Sigmoid colon (tissue), 7 donors: Measurements from ENCODE around the gene ZBTB7C. TPM values are rescaled to one million over a fixed set of nuclear protein-coding genes. Genes with fewer than 3 reads are reported as not detected.

Source experiments
- DNase-seq: peaks from one replicate; pipeline ENCODE4 v3.0.0-alpha.2; 2019
- H3K27ac ChIP-seq, 4 donors: fragments of 200-600 bp; sonication (generic); one replicate each; pipeline ENCODE4 v1.5.1; 2016 to 2019; ENCODE audit warnings: mild to moderate bottlenecking in 1 of 4
- H3K27me3 ChIP-seq, 3 donors: fragments of 200-600 bp; sonication (generic); one replicate each; pipeline ENCODE4 v1.5.1; 2019; ENCODE audit warnings: mild to moderate bottlenecking in 1 of 3
- H3K36me3 ChIP-seq, 4 donors: fragments of 200-600 bp; sonication (generic); one replicate each; pipeline ENCODE4 v1.5.1; 2016 to 2019
- H3K4me1 ChIP-seq, 4 donors: fragments of 200-600 bp; sonication (generic); one replicate each; pipeline ENCODE4 v1.5.1; 2017 to 2019
- H3K4me3 ChIP-seq, 4 donors: fragments of 200-600 bp; sonication (generic); one replicate each; pipeline ENCODE4 v1.5.1; 2017 to 2019; ENCODE audit warnings: mild to moderate bottlenecking in 2 of 4, moderate library complexity in 1 of 4
- H3K9me3 ChIP-seq, 4 donors: fragments of 200-600 bp in 3 of 4; sonication (generic) in 3 of 4; one replicate each; pipeline versions ENCODE4 v1.5.1 to v1.6.1; 2013 to 2019
- EP300 ChIP-seq, 4 donors: sonication (generic); formaldehyde crosslinking; IDR thresholded peaks; one replicate each; pipeline ENCODE4 v1.6.1; 2017; ENCODE audit warnings: antibody characterized with exemption in 4 of 4
- POLR2A ChIP-seq, 2 donors: fragments of 450-650 bp; IDR thresholded peaks; one replicate each; pipeline ENCODE4 v1.6.1; 2016; ENCODE audit warnings: antibody characterized with exemption in 2 of 2, mild to moderate bottlenecking in 2 of 2, moderate library complexity in 2 of 2
- POLR2AphosphoS5 ChIP-seq, 4 donors: sonication (generic); formaldehyde crosslinking; IDR thresholded peaks; one replicate each; pipeline ENCODE4 v1.6.1; 2017; ENCODE audit warnings: antibody characterized with exemption in 4 of 4
- WGBS, 2 donors: extraction: QIAGEN DNeasy Blood & Tissue Kit; methylation state at CpG; one replicate each; pipeline ENCODE4 v1.1.7; 2013; 5-methylcytosine and 5-hydroxymethylcytosine counted together
- intact Hi-C: fragments of 100-400 bp; cut with DNase I; formaldehyde crosslinking; loops from one replicate; pipeline ENCODE4 v1.15.1; 2023
- polyA plus RNA-seq, 3 donors: library from polyadenylated mRNA; stranded (reverse); fragments of 200-250 nt; gene quantifications; one replicate each; pipeline ENCODE4 v1.2.3, GENCODE V29; 2013
- total RNA-seq, 4 donors: library from RNA; depleted of rRNA; stranded (reverse); fragments of >200 nt; gene quantifications; one replicate each; pipeline ENCODE4 v1.1.0, GENCODE V29; 2016
- TF ChIP-seq, protein P1 (sequence below), 4 experiments: fragments of 450-650 bp in 3 of 4; fragments of 200-600 bp in 1 of 4; IDR thresholded peaks; one replicate each; pipeline ENCODE4 v1.5.1; 2016 to 2019; ENCODE audit warnings: antibody characterized with exemption in 4 of 4, mild to moderate bottlenecking in 3 of 4, moderate library complexity in 2 of 4
- donor health status: healthy with polysubstance abuse.
- donor health status: Bipolar disorder and iron deficiency.
- donor health status: healthy.

The ZBTB7C gene
- total and polyA plus RNA-seq, 7 donors: 0.41 to 18.6 (median 1.7) TPM

- Histone ChIP-seq H3K9me3 (no peaks in the 10 kb centered on the region), H3K27me3 (peaks cover 0 to 18% (median 11%) of the 10 kb centered on the region in 3 donors), H3K4me1 (peaks cover 0 to 6% (median 0%) of the 10 kb centered on the region in 4 donors), H3K4me3 (no peak overlapping the region), H3K36me3 (no peaks in the 10 kb centered on the region), H3K27ac (no peak overlapping the region)
- no peak for TF ChIP-seq POLR2A (IDR thresholded peaks at IDR 0.05)
- DNase-seq: no peak
- WGBS, 2 donors: 79 to 83% methylated on average over 5 of the region's 5 CpGs
- intact Hi-C loops: no loop called here
Observed at GRCh38 chr18:48394176-48394575, 15.0 kb downstream of the ZBTB7C start.

- no peak for TF ChIP-seq POLR2A (IDR thresholded peaks at IDR 0.05)
- TF ChIP-seq EP300 (IDR thresholded peaks at IDR 0.05): no peak
- Histone ChIP-seq H3K9me3 (no peaks in the 10 kb centered on the region), H3K4me1 (peaks cover 0 to 6% (median 0%) of the 10 kb centered on the region in 4 donors), H3K27me3 (peaks cover 0 to 18% (median 11%) of the 10 kb centered on the region in 3 donors), H3K4me3 (no peak overlapping the region), H3K36me3 (no peaks in the 10 kb centered on the region), H3K27ac (no peak overlapping the region)
- intact Hi-C loops: no loop called here
- no peak for DNase-seq
- 84 to 92% methylated on average over 1 of the region's 1 CpG for WGBS, 2 donors
Observed at GRCh38 chr18:48393776-48394175, 15.4 kb downstream of the ZBTB7C start.

DNA sequence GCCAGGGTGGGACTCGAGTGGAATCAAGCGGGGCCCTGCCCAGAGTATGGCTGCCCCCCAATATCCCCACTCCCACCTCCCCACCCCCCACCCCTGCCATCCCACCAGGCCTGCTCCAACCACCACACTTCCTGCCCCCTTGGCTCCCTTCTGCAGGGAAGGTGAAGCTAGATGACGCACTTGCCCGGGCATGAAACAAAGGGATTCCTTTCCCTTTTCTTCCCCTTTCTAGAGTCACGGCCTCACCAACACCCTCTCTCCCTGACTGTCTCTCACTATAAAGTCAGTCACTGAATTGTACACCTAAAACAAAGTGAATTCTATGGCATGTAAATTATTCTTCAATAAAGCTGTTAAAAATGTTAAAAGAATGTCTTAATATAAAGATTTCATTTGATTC lies 16.0 kb downstream of the ZBTB7C start:
- H3K4me3 ChIP-seq: no peak overlapping the region
- WGBS, 2 donors: 77 to 85% methylated on average over 5 of the region's 5 CpGs
- no peak for TF ChIP-seq POLR2A (IDR thresholded peaks at IDR 0.05)
- TF ChIP-seq, protein P1, sequence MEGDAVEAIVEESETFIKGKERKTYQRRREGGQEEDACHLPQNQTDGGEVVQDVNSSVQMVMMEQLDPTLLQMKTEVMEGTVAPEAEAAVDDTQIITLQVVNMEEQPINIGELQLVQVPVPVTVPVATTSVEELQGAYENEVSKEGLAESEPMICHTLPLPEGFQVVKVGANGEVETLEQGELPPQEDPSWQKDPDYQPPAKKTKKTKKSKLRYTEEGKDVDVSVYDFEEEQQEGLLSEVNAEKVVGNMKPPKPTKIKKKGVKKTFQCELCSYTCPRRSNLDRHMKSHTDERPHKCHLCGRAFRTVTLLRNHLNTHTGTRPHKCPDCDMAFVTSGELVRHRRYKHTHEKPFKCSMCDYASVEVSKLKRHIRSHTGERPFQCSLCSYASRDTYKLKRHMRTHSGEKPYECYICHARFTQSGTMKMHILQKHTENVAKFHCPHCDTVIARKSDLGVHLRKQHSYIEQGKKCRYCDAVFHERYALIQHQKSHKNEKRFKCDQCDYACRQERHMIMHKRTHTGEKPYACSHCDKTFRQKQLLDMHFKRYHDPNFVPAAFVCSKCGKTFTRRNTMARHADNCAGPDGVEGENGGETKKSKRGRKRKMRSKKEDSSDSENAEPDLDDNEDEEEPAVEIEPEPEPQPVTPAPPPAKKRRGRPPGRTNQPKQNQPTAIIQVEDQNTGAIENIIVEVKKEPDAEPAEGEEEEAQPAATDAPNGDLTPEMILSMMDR (IDR thresholded peaks at IDR 0.05): no peak
- no peak for TF ChIP-seq EP300 (IDR thresholded peaks at IDR 0.05)
- no peak for TF ChIP-seq POLR2AphosphoS5 (IDR thresholded peaks at IDR 0.05)
- peak overlapping the region in 1 of 4 donors; percentile 43 for H3K27ac ChIP-seq
- DNase-seq: no peak
- no peaks in the 10 kb centered on the region for H3K36me3 ChIP-seq
- H3K9me3 ChIP-seq: no peaks in the 10 kb centered on the region
- H3K27me3 ChIP-seq: peaks cover 0 to 18% (median 11%) of the 10 kb centered on the region in 3 donors
- H3K4me1 ChIP-seq: peaks cover 0 to 6% (median 0%) of the 10 kb centered on the region in 4 donors
- intact Hi-C loops: no loop called here

GRCh38 chr18:48392268-48392667 lies 16.9 kb downstream of the ZBTB7C start:
- Histone ChIP-seq H3K4me3 (no peak overlapping the region), H3K9me3 (no peaks in the 10 kb centered on the region), H3K27me3 (peaks cover 0 to 18% (median 11%) of the 10 kb centered on the region in 3 donors), H3K27ac (peak overlapping the region in 1 of 4 donors; percentile 43), H3K36me3 (no peaks in the 10 kb centered on the region), H3K4me1 (peaks cover 0 to 6% (median 0%) of the 10 kb centered on the region in 4 donors)
- DNase-seq: no peak
- TF ChIP-seq POLR2A (IDR thresholded peaks at IDR 0.05) (no peak), EP300 (IDR thresholded peaks at IDR 0.05) (no peak), POLR2AphosphoS5 (IDR thresholded peaks at IDR 0.05) (no peak)
- TF ChIP-seq, protein P1 (IDR thresholded peaks at IDR 0.05): no peak
- intact Hi-C loops: no loop called here
- WGBS, 2 donors: 23 to 62% methylated on average over 1 of the region's 1 CpG

- Histone ChIP-seq H3K36me3 (no peaks in the 10 kb centered on the region), H3K27me3 (peaks cover 0 to 18% (median 11%) of the 10 kb centered on the region in 3 donors), H3K4me1 (peaks cover 0 to 6% (median 0%) of the 10 kb centered on the region in 4 donors), H3K27ac (no peak overlapping the region), H3K9me3 (no peaks in the 10 kb centered on the region), H3K4me3 (no peak overlapping the region)
- intact Hi-C loops: no loop called here
- 22 to 67% methylated on average over 3 of the region's 3 CpGs for WGBS, 2 donors
- TF ChIP-seq, protein P1 (IDR thresholded peaks at IDR 0.05): no peak
- TF ChIP-seq POLR2AphosphoS5 (IDR thresholded peaks at IDR 0.05) (no peak), POLR2A (IDR thresholded peaks at IDR 0.05) (no peak), EP300 (IDR thresholded peaks at IDR 0.05) (no peak)
- DNase-seq: no peak
Observed at GRCh38 chr18:48391868-48392267, 17.3 kb downstream of the ZBTB7C start.

GRCh38 chr18:48390641-48391040 lies 18.5 kb downstream of the ZBTB7C start:
- Histone ChIP-seq H3K27ac (no peak overlapping the region), H3K36me3 (no peaks in the 10 kb centered on the region), H3K9me3 (no peaks in the 10 kb centered on the region), H3K27me3 (peaks cover 0 to 18% (median 11%) of the 10 kb centered on the region in 3 donors), H3K4me3 (no peak overlapping the region), H3K4me1 (peaks cover 0 to 6% (median 0%) of the 10 kb centered on the region in 4 donors)
- 80 to 86% methylated on average over 5 of the region's 5 CpGs for WGBS, 2 donors
- DNase-seq: no peak
- TF ChIP-seq POLR2AphosphoS5 (IDR thresholded peaks at IDR 0.05) (no peak), EP300 (IDR thresholded peaks at IDR 0.05) (no peak), POLR2A (IDR thresholded peaks at IDR 0.05) (no peak)
- TF ChIP-seq, protein P1 (IDR thresholded peaks at IDR 0.05): no peak
- intact Hi-C loops: no loop called here
